NCI-H146 (cell line): Measurements from ENCODE around the gene PLCB1.
"Not testable (repeated sequence)": the region's sequence is repeated elsewhere in the genome, so short reads cannot be mapped to it uniquely, and the experiment has no call there.

Experiments used
- DNase-seq: peaks from one replicate; lab custom pipeline; 2025; lab: John Stamatoyannopoulos, UW

PLCB1 gene

GRCh38 chr20:8404912-8405635 is 273.0 kb downstream of the PLCB1 start:
- no peak for DNase-seq

DNA sequence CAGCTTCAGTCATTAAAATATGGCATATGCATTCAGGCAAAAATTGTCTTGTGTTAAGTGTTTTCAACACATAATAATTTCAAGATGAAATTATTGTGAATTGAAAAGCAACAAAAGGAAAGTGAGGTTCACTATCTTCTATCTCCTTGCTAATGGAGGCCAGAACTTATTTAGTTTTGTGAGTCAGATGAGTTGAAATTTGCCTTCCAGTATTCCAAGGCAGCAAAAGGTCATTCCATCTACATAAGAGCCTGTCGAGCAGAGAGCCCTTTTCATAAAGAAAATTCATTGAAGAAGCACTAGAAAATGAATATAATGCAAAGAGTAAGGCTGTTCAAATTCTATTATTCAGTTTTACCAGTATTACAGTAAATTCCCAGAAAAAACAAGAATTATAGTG is 274.3 kb downstream of the PLCB1 start:
- no peak for DNase-seq

- no peak for DNase-seq
These were observed 276.7 kb downstream of the PLCB1 start for GRCh38 chr20:8408587-8409307.

GRCh38 chr20:8413691-8414090 is 281.6 kb downstream of the PLCB1 start:
- DNase-seq = no peak

GRCh38 chr20:8414586-8415274 is 282.7 kb downstream of the PLCB1 start:
- peak; percentile 75 for DNase-seq

DNA sequence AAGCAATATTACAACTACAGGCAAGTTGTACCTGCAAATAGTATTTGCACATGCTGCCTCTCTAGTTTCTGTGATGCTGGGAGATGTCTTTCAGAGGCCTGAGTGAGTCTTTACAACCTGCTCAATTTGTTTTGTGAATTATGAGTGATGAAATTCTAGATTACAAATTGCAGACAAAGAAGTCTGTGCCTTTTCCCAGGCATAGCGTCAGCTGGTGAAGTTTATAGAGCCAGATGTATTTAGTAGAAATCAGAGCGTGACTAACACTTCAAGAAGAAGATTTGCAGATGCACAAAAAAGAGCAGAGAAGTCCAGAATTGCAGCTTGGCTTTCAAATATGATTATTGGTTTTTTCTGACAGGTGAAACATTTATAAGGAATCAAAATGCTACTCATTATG is 289.9 kb downstream of the PLCB1 start:
- no peak for DNase-seq

DNA sequence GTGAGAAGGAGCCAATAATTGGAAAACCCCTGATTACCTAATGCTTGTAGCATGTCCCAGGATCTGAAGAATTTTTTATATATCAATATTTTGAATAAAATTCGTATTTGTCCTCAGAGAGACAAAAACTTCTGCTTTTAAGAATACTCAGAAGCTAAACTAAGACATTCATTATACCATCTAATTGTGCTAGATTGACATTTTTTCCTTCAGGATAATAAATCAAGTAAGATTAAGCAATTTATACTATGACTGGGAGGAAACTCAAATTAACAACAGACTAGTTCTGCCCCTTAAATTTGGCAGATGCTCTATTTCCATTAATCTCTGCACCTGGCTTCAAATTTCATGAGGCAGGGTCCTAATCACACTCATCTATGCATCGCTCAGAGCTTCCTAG is 291.4 kb downstream of the PLCB1 start:
- no peak for DNase-seq

DNA sequence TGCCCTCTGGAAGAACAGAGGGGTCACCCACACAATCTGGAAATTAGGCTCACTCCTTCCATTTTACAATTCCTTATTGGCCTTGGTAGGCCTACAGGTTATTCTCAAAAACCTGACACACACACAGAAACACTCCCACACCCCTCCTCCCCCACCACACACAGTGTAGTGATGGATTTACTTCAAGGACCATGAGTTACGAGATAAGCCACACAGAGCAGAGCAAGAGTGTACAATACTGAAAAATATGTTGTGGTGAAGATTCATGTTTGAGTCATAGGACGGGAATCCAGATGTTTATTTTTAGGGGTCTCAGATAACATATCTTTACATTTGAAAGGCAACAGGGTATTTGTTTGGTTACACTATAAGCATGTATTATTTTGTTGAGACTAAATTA is 291.9 kb downstream of the PLCB1 start:
- no peak for DNase-seq

DNA sequence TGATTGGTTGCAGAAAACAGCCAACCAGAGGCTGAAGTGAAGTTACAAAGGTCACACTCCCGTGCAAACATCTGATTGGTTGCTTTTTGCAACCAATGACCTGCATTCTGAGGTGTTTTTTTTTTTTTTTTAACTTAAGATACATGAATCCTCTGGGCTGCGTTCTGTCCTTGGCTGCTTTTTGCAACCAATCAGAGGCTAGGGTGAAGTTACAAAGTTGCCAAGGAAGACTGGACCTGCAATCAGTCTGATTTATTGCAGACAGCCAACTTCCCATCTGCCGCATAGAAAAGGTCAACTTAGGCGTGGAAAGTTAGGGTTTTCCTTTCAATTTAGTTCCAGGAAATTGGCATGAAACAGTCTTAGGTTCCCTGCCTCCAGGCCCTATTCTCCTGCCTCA is 292.9 kb downstream of the PLCB1 start:
- DNase-seq = no peak

DNA sequence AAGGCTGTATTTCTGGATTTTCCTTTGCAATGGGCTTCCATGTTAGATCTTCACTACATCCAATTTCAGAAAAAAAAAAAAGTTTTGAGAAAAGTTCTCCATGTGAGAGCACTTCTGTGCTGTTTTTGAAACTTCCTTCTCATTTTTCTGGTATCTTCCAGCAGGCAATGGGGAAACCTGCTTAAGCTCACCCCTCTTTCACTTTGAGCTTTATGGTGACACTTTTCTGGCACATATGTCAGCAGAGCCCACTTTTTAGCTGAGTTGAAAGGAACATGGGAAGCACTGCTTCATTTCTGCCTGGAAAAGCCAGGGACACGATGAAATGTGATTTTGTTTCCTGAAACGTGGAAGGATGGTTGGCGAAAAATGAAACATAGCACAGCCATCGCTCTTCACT is 293.7 kb downstream of the PLCB1 start:
- no peak for DNase-seq

DNA sequence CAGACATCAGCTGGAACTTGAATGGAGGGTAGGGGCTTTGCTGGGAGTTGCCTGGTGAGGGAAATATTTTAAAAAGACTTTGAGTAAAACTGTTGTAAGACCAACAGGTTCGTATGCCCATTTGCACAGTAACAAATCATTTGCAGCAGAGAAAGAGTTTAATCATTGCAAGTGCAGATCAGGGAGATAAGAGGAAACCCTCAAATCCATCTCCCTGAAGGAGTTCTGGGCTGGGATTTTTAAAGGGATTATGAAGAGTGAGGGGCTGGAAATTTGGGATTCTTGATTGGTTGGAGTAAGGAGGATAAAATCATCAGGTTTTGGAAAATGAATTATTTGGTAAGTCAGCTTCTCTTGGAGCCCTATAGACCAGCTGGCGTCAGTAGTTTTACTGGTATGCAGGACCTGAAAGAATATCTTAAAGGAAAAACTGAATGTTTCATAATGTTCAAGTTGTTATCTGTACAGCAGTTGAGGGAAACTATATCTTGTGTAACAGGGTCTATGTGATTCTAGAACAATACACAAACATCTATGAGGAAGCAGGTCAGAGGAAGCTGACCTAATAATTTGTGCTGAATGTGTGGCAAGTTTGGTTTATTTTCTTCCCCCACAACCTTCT is 295.5 kb downstream of the PLCB1 start:
- no peak for DNase-seq

GRCh38 chr20:8428988-8429387 is 296.9 kb downstream of the PLCB1 start:
- no peak for DNase-seq

GRCh38 chr20:8431538-8432434 is 299.7 kb downstream of the PLCB1 start:
- DNase-seq = peak; percentile 95

GRCh38 chr20:8432435-8433148 is 300.5 kb downstream of the PLCB1 start:
- DNase-seq = peak; percentile 72

DNA sequence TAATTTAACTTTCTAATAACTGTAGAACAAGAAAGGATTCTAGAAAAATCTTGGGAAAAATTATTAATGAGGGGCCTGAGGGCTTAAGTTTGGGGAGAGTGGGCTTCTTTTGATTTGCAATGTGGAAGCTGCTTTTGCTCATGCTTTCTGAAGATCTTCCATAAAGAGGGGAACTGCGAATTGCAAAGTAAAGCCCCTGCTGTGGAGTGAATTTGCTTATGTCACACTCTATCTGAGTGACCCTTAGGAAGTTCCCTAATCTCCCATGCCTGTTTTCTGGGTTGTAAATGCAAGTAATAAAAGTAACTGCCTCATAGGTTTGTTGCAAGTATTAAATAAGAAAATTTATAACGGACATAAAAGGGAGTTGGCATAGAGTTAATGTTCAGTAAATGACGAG is 301.2 kb downstream of the PLCB1 start:
- DNase-seq = no peak

DNA sequence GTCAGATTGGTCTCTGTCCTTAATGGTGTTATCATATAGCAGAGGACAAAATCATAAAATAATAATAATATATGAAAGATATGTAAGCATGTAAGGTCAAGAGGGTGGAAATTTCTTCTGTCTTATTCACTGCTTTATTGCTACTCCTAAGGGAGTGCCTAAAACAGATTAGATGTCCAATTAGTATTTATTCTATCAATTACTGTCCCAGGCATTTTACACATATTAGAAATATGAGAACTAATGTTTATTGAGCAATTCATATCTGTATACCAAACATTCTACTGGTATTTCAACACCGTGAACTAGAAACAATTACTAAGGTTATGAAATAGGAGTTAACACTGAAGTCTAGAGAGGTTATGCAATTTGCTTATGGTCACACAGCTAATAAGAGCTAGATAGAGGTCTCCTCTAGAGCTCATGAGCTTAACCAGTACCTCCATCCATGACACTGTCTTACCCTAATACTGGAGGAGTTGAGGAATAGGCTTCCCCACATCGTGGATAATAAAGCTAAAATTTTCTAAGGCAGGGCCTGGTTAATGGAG is 302.3 kb downstream of the PLCB1 start:
- no peak for DNase-seq

- DNase-seq = no peak
These were observed 303.4 kb downstream of the PLCB1 start for GRCh38 chr20:8435285-8436035.

DNA sequence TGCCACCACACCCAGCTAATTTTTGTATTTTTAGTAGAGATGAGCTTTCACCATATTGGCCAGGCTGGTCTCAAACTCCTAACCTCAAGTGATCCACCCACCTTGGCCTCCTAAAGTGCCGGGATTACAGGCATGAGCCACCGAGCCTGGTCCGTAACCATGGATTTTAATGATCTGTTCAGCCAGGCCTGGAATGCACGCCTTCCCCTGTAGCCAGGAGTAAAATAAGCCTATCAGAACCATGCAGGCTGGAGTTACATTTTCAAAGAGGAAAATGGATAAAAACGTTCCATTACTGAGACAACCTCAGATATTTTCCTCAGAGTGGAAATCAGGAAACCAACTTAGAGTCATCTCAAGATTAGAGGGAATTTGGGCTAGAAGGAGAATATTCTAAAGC is 304.9 kb downstream of the PLCB1 start:
- DNase-seq = not testable (repeated sequence)

- DNase-seq = no peak
These were observed 306.7 kb downstream of the PLCB1 start for GRCh38 chr20:8438748-8439147.
